ENCODE results near the gene CTNNA1.
"Not testable (repeated sequence)": the region's sequence is repeated elsewhere in the genome, so short reads cannot be mapped to it uniquely, and the experiment has no call there.

Gene CTNNA1

GRCh38 chr5:138833080-138833479, 79.9 kb downstream of the CTNNA1 start:
- DNase-seq: no peak
- WGBS (ENCODE audit: insufficient coverage): 88% methylated on average over 2 of the region's 2 CpGs
- Histone ChIP-seq H3K36me3 (ENCODE audit: control insufficient read depth in 4 of 4, insufficient read depth in 4 of 4, low read length in 3 of 4) (peaks cover 0 to 13% (median 3%) of the 10 kb centered on the region in 4 experiments), H3K4me3 (ENCODE audit: control insufficient read depth in 1 of 7, extremely low read depth in 1 of 7, insufficient read depth in 4 of 7, low read depth in 2 of 7, low read length in 6 of 7) (no peak overlapping the region), H3K9me3 (ENCODE audit: control extremely low read depth in 1 of 5, control insufficient read depth in 4 of 5, insufficient read depth in 2 of 5, low read depth in 1 of 5, low read length in 4 of 5) (peaks cover 0 to 4% (median 2%) of the 10 kb centered on the region in 5 experiments), H3K27me3 (replicated peaks in 2 of 5; ENCODE audit: control insufficient read depth in 4 of 5, insufficient read depth in 5 of 5, low read length in 4 of 5) (no peaks in the 10 kb centered on the region), H3K27ac (ENCODE audit: insufficient read depth in 1 of 2, low read depth in 1 of 2, low read length in 2 of 2, poor library complexity in 1 of 2, severe bottlenecking in 2 of 2) (no peak overlapping the region), H3K4me1 (ENCODE audit: control extremely low read depth in 1 of 4, control insufficient read depth in 4 of 4, insufficient read depth in 4 of 4, low read length in 3 of 4) (peaks cover 0 to 15% (median 5%) of the 10 kb centered on the region in 4 experiments)
- CTCF ChIA-PET: no interaction called here
- POLR2A ChIA-PET: no interaction called here

GRCh38 chr5:138833726-138834480, 80.7 kb downstream of the CTNNA1 start:
- no peaks in the 10 kb centered on the region for H3K27me3 ChIP-seq (replicated peaks in 2 of 5; ENCODE audit: control insufficient read depth in 4 of 5, insufficient read depth in 5 of 5, low read length in 4 of 5)
- POLR2A ChIA-PET: no interaction called here
- peaks cover 0 to 4% (median 2%) of the 10 kb centered on the region in 5 experiments for H3K9me3 ChIP-seq (ENCODE audit: control extremely low read depth in 1 of 5, control insufficient read depth in 4 of 5, insufficient read depth in 2 of 5, low read depth in 1 of 5, low read length in 4 of 5)
- H3K36me3 ChIP-seq (ENCODE audit: control insufficient read depth in 4 of 4, insufficient read depth in 4 of 4, low read length in 3 of 4): peaks cover 0 to 8% (median 1%) of the 10 kb centered on the region in 4 experiments
- H3K4me3 ChIP-seq (ENCODE audit: control insufficient read depth in 1 of 7, extremely low read depth in 1 of 7, insufficient read depth in 4 of 7, low read depth in 2 of 7, low read length in 6 of 7): no peak overlapping the region
- no peak for DNase-seq
- CTCF ChIA-PET: no interaction called here
- H3K27ac ChIP-seq (ENCODE audit: insufficient read depth in 1 of 2, low read depth in 1 of 2, low read length in 2 of 2, poor library complexity in 1 of 2, severe bottlenecking in 2 of 2): no peak overlapping the region
- no CpG with 5 or more reads among the region's 3 CpGs for WGBS (ENCODE audit: insufficient coverage)
- peaks cover 0 to 15% (median 5%) of the 10 kb centered on the region in 4 experiments for H3K4me1 ChIP-seq (ENCODE audit: control extremely low read depth in 1 of 4, control insufficient read depth in 4 of 4, insufficient read depth in 4 of 4, low read length in 3 of 4)

GRCh38 chr5:138834853-138835252, 81.6 kb downstream of the CTNNA1 start:
- POLR2A ChIA-PET; H3K27me3 ChIP-seq (replicated peaks in 2 of 5; ENCODE audit: control insufficient read depth in 4 of 5, insufficient read depth in 5 of 5, low read length in 4 of 5); H3K36me3 ChIP-seq (ENCODE audit: control insufficient read depth in 4 of 4, insufficient read depth in 4 of 4, low read length in 3 of 4); H3K27ac ChIP-seq (ENCODE audit: insufficient read depth in 1 of 2, low read depth in 1 of 2, low read length in 2 of 2, poor library complexity in 1 of 2, severe bottlenecking in 2 of 2); H3K4me3 ChIP-seq (ENCODE audit: control insufficient read depth in 1 of 7, extremely low read depth in 1 of 7, insufficient read depth in 4 of 7, low read depth in 2 of 7, low read length in 6 of 7); H3K9me3 ChIP-seq (ENCODE audit: control extremely low read depth in 1 of 5, control insufficient read depth in 4 of 5, insufficient read depth in 2 of 5, low read depth in 1 of 5, low read length in 4 of 5); DNase-seq: not testable (repeated sequence)
- WGBS (ENCODE audit: insufficient coverage): 100% methylated on average over 6 of the region's 6 CpGs
- CTCF ChIA-PET: interaction anchor here (1.6 kb wide), 1 partner anchor 9 kb away, joined by 6 read pairs; no protein-coding TSS in a partner anchor
- peaks cover 0 to 15% (median 5%) of the 10 kb centered on the region in 4 experiments for H3K4me1 ChIP-seq (ENCODE audit: control extremely low read depth in 1 of 4, control insufficient read depth in 4 of 4, insufficient read depth in 4 of 4, low read length in 3 of 4)

- POLR2A ChIA-PET: no interaction called here
- H3K36me3 ChIP-seq (ENCODE audit: control insufficient read depth in 4 of 4, insufficient read depth in 4 of 4, low read length in 3 of 4): peaks cover 0 to 2% (median 0%) of the 10 kb centered on the region in 4 experiments
- peaks cover 0 to 4% (median 2%) of the 10 kb centered on the region in 5 experiments for H3K9me3 ChIP-seq (ENCODE audit: control extremely low read depth in 1 of 5, control insufficient read depth in 4 of 5, insufficient read depth in 2 of 5, low read depth in 1 of 5, low read length in 4 of 5)
- H3K4me1 ChIP-seq (ENCODE audit: control extremely low read depth in 1 of 4, control insufficient read depth in 4 of 4, insufficient read depth in 4 of 4, low read length in 3 of 4): peaks cover 0 to 5% (median 2%) of the 10 kb centered on the region in 4 experiments
- no peak overlapping the region for H3K27ac ChIP-seq (ENCODE audit: insufficient read depth in 1 of 2, low read depth in 1 of 2, low read length in 2 of 2, poor library complexity in 1 of 2, severe bottlenecking in 2 of 2)
- DNase-seq: no peak
- no peaks in the 10 kb centered on the region for H3K27me3 ChIP-seq (replicated peaks in 2 of 5; ENCODE audit: control insufficient read depth in 4 of 5, insufficient read depth in 5 of 5, low read length in 4 of 5)
- no CpG with 5 or more reads among the region's 4 CpGs for WGBS (ENCODE audit: insufficient coverage)
- CTCF ChIA-PET: no interaction called here
- no peak overlapping the region for H3K4me3 ChIP-seq (ENCODE audit: control insufficient read depth in 1 of 7, extremely low read depth in 1 of 7, insufficient read depth in 4 of 7, low read depth in 2 of 7, low read length in 6 of 7)
These were observed 83.9 kb downstream of the CTNNA1 start for GRCh38 chr5:138837160-138837559.

GRCh38 chr5:138840103-138840502, 86.9 kb downstream of the CTNNA1 start:
- Histone ChIP-seq H3K27me3 (replicated peaks in 2 of 5; ENCODE audit: control insufficient read depth in 4 of 5, insufficient read depth in 5 of 5, low read length in 4 of 5) (no peaks in the 10 kb centered on the region), H3K36me3 (ENCODE audit: control insufficient read depth in 4 of 4, insufficient read depth in 4 of 4, low read length in 3 of 4) (no peaks in the 10 kb centered on the region), H3K9me3 (ENCODE audit: control extremely low read depth in 1 of 5, control insufficient read depth in 4 of 5, insufficient read depth in 2 of 5, low read depth in 1 of 5, low read length in 4 of 5) (no peaks in the 10 kb centered on the region), H3K4me3 (ENCODE audit: control insufficient read depth in 1 of 7, extremely low read depth in 1 of 7, insufficient read depth in 4 of 7, low read depth in 2 of 7, low read length in 6 of 7) (no peak overlapping the region), H3K27ac (ENCODE audit: insufficient read depth in 1 of 2, low read depth in 1 of 2, low read length in 2 of 2, poor library complexity in 1 of 2, severe bottlenecking in 2 of 2) (no peak overlapping the region), H3K4me1 (ENCODE audit: control extremely low read depth in 1 of 4, control insufficient read depth in 4 of 4, insufficient read depth in 4 of 4, low read length in 3 of 4) (no peaks in the 10 kb centered on the region)
- WGBS (ENCODE audit: insufficient coverage): no CpG with 5 or more reads among the region's 3 CpGs
- no peak for DNase-seq
- ChIA-PET POLR2A (no interaction called here), CTCF (interaction anchor here (1.8 to 2.7 kb wide), 2 partner anchors 8 to 14 kb away, joined by 4 to 6 read pairs; no protein-coding TSS in a partner anchor)

GRCh38 chr5:138841531-138841930, 88.3 kb downstream of the CTNNA1 start:
- Histone ChIP-seq H3K27me3 (replicated peaks in 2 of 5; ENCODE audit: control insufficient read depth in 4 of 5, insufficient read depth in 5 of 5, low read length in 4 of 5) (no peaks in the 10 kb centered on the region), H3K27ac (ENCODE audit: insufficient read depth in 1 of 2, low read depth in 1 of 2, low read length in 2 of 2, poor library complexity in 1 of 2, severe bottlenecking in 2 of 2) (no peak overlapping the region), H3K4me1 (ENCODE audit: control extremely low read depth in 1 of 4, control insufficient read depth in 4 of 4, insufficient read depth in 4 of 4, low read length in 3 of 4) (peaks cover 0 to 2% (median 0%) of the 10 kb centered on the region in 4 experiments), H3K4me3 (ENCODE audit: control insufficient read depth in 1 of 7, extremely low read depth in 1 of 7, insufficient read depth in 4 of 7, low read depth in 2 of 7, low read length in 6 of 7) (no peak overlapping the region), H3K9me3 (ENCODE audit: control extremely low read depth in 1 of 5, control insufficient read depth in 4 of 5, insufficient read depth in 2 of 5, low read depth in 1 of 5, low read length in 4 of 5) (no peaks in the 10 kb centered on the region), H3K36me3 (ENCODE audit: control insufficient read depth in 4 of 4, insufficient read depth in 4 of 4, low read length in 3 of 4) (no peaks in the 10 kb centered on the region)
- no CpG with 5 or more reads among the region's 2 CpGs for WGBS (ENCODE audit: insufficient coverage)
- no peak for DNase-seq
- ChIA-PET POLR2A (no interaction called here), CTCF (no interaction called here)

- Histone ChIP-seq H3K27ac (ENCODE audit: insufficient read depth in 1 of 2, low read depth in 1 of 2, low read length in 2 of 2, poor library complexity in 1 of 2, severe bottlenecking in 2 of 2) (no peak overlapping the region), H3K4me1 (ENCODE audit: control extremely low read depth in 1 of 4, control insufficient read depth in 4 of 4, insufficient read depth in 4 of 4, low read length in 3 of 4) (peaks cover 0 to 2% (median 0%) of the 10 kb centered on the region in 4 experiments)
- WGBS (ENCODE audit: insufficient coverage): 90% methylated on average over 2 of the region's 2 CpGs
These were observed 90.3 kb downstream of the CTNNA1 start for GRCh38 chr5:138843316-138844124.

More at GRCh38 chr5:138843316-138844124, 90.3 kb downstream of the CTNNA1 start:
- no peaks in the 10 kb centered on the region for H3K9me3 ChIP-seq (ENCODE audit: control extremely low read depth in 1 of 5, control insufficient read depth in 4 of 5, insufficient read depth in 2 of 5, low read depth in 1 of 5, low read length in 4 of 5)
- no peak overlapping the region for H3K4me3 ChIP-seq (ENCODE audit: control insufficient read depth in 1 of 7, extremely low read depth in 1 of 7, insufficient read depth in 4 of 7, low read depth in 2 of 7, low read length in 6 of 7)
- ChIA-PET CTCF (no interaction called here), POLR2A (no interaction called here)
- no peaks in the 10 kb centered on the region for H3K36me3 ChIP-seq (ENCODE audit: control insufficient read depth in 4 of 4, insufficient read depth in 4 of 4, low read length in 3 of 4)
- H3K27me3 ChIP-seq (replicated peaks in 2 of 5; ENCODE audit: control insufficient read depth in 4 of 5, insufficient read depth in 5 of 5, low read length in 4 of 5): no peaks in the 10 kb centered on the region
- DNase-seq: no peak
